ENCODE results near the gene IFITM1.
A peak's percentile ranks its signal among the peaks of the same experiment; 100 is the strongest.
"Not testable (repeated sequence)": the region's sequence is repeated elsewhere in the genome, so short reads cannot be mapped to it uniquely, and the experiment has no call there.

Gene IFITM1

DNA sequence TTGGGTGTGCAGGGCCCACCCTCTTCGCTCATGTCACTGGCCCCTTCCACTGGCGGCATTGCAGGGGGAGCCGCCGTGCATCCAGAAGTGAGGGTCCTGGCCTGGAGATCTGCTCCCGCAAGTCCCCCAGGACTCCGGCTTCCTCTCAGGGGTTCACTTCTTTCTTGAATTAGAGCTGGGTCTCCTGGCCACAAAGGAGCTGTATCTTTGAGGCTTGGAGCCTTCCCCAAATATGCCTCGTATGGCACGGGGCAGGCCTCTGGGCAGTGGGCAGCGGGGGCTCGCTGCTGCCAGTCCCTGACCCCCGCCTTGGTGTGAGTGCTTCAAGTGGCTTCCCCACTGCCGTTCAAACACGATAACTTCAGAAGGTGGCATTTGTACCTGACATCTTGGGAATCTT, 14.2 kb downstream of the IFITM1 start:
- no peak for DNase-seq

GRCh38 chr11:328516-329100, 14.8 kb downstream of the IFITM1 start:
- DNase-seq = not testable (repeated sequence)

DNA sequence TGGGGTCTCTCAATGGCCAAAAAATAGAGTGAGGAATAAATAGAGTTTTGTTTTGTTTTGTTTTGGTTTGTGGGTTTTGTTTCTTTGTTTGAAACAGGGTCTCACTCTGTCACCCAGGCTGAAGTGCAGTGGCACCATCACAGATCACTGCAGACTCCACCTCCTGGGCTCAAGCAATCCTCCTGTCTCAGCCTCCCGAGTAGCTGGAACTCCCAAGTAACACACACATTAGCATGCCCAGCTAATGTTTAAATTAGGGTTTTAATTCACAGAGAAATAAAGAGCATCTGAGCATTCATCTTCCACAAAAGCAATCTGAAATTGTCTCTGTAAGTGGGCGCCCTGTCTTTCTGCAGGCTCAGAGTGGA, 16.0 kb downstream of the IFITM1 start:
- no peak for DNase-seq

DNA sequence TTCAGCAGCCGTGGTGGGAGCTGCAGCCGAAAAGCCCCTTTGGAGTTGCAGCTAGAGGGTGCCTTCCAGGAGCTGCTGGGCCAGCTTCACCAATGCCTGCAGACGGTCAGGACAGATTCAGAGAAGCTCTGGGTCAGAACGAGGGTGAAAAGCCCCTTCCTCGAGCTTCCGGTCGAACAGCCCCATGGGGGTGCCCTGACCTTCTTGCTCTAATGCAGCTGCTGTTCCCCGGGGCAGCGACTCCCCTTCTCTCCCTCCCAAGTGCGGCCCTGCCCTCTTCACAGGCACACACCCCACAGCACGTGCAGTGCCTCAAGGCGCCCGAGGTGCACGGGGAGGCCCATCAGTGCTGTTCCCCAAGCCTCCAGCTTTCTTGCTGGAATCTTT, 16.5 kb downstream of the IFITM1 start:
- DNase-seq = no peak

DNA sequence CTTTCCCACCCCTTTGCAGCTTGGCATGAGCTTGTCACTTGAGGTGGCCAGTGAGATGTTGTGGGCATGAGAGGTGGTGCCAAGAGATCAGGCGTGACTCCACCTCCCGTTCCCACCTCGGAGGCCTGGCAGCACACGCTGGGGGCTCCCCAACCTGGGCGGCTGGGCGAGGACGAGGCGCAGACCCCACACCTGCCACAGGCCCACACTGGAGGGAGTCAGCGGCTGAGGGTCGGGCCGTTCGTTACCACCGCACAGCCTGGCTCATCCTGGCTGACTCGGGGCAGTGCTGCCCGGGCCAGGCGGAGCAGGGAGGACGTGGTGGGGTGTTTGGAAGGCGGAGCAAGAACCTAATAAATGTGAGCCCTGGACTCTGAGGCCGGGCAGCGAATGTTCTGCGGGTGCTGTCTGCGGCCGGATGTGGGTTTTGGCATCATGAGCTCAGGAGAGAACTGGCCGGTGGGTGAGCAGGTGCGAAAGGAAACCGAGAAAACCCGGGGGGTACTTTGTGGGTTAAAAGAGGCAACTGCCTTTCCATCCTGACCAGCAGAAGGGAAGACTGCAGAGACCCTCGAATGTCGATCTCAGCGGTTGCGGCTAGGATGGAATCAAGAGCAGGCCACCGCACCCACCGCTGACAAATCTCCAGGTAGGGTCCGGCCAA, 17.0 kb downstream of the IFITM1 start:
- no peak for DNase-seq

DNA sequence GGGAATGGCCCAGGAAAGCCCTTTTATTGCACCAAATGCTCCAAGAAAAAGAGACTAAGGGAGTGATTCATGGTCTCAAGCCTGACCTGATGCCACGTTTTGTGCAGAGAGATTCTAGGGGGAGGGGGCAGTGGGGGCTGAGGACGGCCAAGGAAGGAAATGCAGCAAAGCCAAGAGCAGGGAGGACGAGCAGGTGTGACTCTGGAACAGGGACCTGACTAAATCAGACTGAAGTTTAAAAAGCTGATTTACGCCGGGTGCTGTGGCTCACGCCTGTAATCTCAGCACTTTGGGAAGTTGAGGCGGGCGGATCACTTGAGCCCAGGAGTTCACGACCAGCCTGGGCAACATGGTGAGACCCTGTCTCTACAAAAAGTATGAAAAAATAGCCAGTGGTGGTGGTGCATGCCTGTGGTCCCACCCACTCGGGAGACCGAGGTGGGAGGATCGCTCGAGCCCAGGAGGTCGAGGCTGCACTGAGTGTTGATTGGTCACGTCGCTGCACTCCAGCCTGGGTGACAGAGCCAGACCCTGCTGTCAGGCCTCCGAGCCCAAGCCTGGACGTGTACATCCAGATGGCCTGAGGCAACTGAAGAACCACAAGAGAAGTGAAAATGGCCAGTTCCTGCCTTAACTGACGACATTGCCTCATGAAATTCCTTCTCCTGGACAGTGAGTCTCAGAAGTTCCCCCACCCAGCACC, 17.7 kb downstream of the IFITM1 start:
- no peak for DNase-seq

DNA sequence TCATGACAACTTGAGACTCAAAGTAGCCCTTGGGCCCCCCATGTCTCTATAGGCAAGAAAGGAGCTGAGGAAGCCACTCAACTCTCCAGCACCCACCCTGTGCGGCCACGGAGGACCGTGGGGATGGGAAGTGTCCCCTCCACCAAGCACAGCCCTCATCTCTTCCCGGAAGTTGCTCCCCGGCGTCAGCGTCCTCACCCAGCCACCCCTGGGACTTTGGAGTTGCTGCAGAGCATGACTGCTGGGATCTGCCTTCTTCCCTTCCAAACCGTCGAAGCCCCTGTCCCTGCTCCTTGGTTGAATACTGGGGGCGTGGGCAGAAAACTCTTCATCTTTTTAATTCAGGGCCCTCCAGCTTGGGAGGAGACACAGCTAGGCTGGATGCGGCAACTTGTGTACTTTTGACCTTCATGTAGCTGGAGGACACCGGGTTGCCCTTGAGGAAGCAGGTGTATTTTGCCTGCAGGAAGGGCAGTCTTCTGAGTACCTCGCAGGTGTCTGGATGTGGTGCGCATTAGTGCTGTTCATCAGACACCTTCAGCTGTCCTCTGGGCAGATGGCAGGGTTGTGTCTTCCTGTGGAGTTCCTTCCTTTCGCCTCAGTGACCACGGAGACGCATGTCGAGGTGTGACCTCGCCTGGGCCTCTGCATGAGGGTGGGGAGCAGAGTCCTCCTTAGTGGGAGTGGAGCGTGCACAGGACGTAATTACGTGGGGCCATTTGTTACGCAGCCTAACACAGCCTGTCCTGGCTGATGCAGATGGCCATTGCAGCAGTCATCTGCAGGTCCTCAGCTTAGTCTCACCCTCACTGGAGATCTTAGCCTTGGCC, 19.0 kb downstream of the IFITM1 start:
- DNase-seq = no peak

- DNase-seq = not testable (repeated sequence)
Observed at GRCh38 chr11:333616-334263, 19.9 kb downstream of the IFITM1 start.

- DNase-seq = peak; percentile 28 to 56 (median 56)
Observed at GRCh38 chr11:334264-334994, 20.6 kb downstream of the IFITM1 start.

GRCh38 chr11:335779-336658, 22.2 kb downstream of the IFITM1 start:
- DNase-seq = no peak

DNA sequence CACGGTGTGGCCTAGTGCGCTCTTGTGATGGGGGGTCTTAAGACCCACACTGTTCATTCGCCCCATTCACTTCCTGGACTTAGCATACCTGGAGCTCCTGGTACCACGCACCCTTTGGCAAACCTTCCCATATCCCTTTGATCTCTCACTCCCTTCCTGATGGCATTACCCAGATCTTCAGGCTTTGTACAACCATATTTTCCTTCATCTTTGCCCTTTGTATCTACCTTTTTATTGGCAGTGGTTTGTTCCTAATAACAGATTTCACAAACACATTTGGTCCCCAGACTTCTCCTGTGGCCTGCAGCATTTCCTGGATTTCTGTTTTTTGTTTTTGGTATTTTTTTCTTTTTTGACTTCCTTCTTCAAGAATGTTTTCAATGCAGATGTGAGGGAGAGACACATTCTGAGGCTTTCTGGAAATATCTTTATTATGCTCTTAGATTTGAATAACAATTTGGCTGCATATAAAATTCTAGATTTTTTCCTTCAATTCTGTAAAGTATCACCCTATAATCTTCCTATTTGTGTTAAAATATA, 22.9 kb downstream of the IFITM1 start:
- DNase-seq = no peak

DNA sequence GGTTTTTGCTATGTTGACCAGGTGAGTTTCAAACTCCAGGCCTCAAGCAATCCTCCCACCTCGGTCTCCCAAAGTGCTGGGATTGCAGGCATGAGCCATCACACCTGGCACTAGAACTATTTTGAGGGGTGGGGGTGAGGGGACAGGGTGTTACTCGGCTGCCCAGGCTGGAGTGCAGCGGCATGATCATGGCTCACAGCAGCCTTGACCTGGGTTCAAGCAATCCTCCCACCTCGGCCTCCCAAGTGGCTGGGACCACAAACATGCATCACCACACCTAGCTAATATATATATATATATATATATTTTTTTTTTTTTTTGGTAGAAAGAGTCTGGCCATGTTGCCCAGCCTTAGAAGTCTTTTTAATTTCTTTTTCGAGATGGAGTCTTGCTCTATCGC, 23.9 kb downstream of the IFITM1 start:
- no peak for DNase-seq

DNA sequence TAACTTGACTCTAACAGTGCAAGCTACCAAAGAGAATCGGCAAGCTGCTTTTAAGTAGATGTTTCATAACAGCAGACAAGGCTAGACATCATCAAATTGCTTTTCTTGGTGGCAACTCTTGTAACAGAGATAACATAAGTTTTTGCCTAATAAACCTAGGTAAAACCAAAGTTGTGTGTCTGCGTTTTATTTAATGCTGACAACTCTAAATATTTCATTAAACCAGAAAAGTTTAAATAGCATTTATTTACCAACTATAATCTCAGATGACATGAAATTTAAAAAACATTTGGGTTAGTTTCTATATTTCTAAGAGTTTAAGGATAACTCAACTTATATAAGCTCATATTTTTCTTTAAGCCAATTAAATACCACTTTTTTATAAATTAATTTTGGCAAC, 26.1 kb downstream of the IFITM1 start:
- DNase-seq = no peak

GRCh38 chr11:340539-341512, 27.0 kb downstream of the IFITM1 start:
- no peak for DNase-seq

DNA sequence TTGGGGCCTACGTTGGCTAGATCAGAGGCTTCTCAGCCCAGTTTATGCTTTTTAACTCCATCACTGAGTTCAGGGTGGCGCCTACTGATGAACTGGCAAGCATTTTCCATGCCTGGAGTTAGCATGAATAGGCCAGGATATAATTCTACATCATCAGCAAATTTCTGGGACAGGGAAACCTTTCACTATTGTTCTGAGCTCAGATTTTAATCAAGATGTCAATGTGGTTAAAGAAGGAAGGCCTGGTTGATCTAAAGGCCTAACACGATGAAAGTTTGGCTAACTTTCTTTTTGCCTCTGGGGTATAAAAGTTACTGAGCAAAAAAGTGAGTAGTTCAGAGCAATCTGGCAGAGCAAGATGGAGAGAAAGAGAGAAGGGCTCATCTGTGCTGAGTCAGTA, 28.5 kb downstream of the IFITM1 start:
- no peak for DNase-seq

DNA sequence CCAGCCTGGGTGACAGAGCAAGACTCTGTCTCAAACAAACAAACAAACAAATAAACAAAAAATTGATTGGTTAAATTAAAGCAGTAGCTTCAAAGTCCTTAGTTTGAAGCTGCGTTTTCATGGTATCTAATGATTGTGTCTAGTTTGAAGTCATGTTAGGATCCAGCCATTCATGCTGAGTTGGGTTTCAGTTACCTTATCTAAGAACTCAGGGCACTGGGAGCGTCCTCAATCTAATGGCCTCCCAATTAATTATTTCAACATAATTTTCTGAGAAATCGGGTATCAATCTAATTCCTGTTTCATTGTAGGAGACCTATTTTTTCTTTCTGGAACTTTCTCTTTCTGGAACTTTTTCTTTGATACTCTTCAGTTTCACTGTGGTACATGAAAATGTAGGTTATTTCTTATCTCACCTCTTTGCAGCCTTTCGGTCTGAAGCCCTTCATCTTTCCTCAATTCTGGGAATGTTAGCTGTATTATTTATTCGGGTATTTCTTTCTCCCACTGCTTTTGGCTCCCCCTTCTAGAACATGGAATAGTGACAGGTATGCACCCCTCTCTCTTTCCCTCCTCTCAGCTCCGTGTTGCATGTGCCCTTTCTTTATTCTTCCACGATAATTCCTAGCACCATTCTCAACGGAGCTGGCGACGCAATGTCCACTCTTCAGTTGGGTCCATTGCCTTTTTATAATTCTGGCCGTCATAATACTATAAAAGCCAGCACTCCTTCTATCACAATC, 31.2 kb downstream of the IFITM1 start:
- DNase-seq = no peak

DNA sequence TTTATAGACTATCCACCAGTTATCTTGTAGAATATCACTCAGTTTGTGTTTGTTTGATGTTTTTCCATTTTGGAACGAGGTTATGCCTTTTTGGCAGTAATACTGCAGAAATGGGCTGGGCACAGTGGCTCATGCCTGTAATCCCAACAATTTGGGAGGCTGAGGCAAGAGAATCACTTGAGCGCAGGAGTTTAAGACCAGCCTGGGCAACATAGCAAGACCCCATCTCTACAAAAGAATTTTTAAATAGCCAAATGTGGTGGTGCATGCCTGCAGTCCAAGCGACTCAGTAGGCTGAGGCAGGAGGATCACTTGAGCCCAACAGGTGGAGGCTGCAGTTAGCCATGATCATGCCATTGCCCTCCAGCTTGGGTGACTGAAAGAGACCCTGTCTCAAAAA, 32.7 kb downstream of the IFITM1 start:
- no peak for DNase-seq

DNA sequence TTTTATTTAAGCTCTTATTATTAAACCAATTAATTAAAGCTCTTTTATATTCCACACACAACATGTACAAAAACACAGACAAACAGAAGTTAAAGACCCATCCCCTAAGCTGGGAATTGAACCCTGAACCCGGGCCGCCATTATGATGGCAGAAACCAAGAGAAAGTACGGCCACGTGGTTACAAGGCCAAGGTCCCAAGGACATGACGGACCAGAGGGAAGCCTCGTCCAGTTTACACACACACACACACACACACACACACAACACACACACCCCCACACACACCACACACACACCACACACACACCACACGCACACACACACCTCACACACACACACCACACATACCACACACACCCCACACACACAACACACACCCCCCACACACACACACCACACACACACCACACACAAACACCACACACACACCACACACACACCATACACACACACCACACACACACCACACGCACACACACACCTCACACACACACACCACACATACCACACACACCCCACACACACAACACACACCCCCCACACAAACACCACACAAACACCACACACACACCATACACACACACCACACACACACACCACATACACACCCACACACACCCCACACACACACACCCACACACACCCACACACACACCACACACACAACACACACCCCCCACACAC, 35.6 kb downstream of the IFITM1 start:
- DNase-seq = not testable (repeated sequence)
